ENCODE measurements around the gene ASB6. TPM values are rescaled to one million over a fixed set of nuclear protein-coding genes. Genes with fewer than 3 reads are reported as not detected.

Gene ASB6
- total RNA-seq, 2 donors from 2014 or later: 12.7 to 14.5 TPM

GRCh38 chr9:129586685-129587084 lies 55.3 kb downstream of the ASB6 start:
- Histone ChIP-seq H3K36me3 (replicated peaks in 1 of 2; ENCODE audit: insufficient read depth in 1 of 2, low read depth in 2 of 2) (no peaks in the 10 kb centered on the region), H3K4me1 (no peaks in the 10 kb centered on the region), H3K27ac (no peak overlapping the region), H3K9me3 (no peaks in the 10 kb centered on the region), H3K4me3 (no peak overlapping the region), H3K27me3 (no peaks in the 10 kb centered on the region)
- intact Hi-C loops (cut with DNase I): no loop called here
- 74 to 88% methylated on average over 5 to 8 of the region's 8 CpGs for WGBS, 2 donors
- DNase-seq: no peak
- no peak for ATAC-seq
- no peak for TF ChIP-seq POLR2A (IDR thresholded peaks at IDR 0.05)

GRCh38 chr9:129586245-129586644 lies 55.7 kb downstream of the ASB6 start:
- intact Hi-C loops (cut with DNase I): no loop called here
- ATAC-seq (no peak), DNase-seq (no peak)
- WGBS, 2 donors: 84 to 94% methylated on average over 1 of the region's 1 CpG
- H3K4me1 ChIP-seq: no peaks in the 10 kb centered on the region
- no peaks in the 10 kb centered on the region for H3K36me3 ChIP-seq (replicated peaks in 1 of 2; ENCODE audit: insufficient read depth in 1 of 2, low read depth in 2 of 2)
- no peaks in the 10 kb centered on the region for H3K27me3 ChIP-seq
- no peak overlapping the region for H3K4me3 ChIP-seq
- no peak for TF ChIP-seq CTCF (IDR thresholded peaks at IDR 0.05)
- TF ChIP-seq POLR2A (IDR thresholded peaks at IDR 0.05): no peak
- no peak overlapping the region for H3K27ac ChIP-seq
- H3K9me3 ChIP-seq: no peaks in the 10 kb centered on the region

GRCh38 chr9:129585352-129585751 lies 56.6 kb downstream of the ASB6 start:
- no peak for TF ChIP-seq POLR2A (IDR thresholded peaks at IDR 0.05)
- TF ChIP-seq CTCF (IDR thresholded peaks at IDR 0.05): no peak
- DNase-seq (no peak), ATAC-seq (no peak)
- intact Hi-C loops (cut with DNase I): no loop called here
- H3K4me3 ChIP-seq: no peak overlapping the region
- no peaks in the 10 kb centered on the region for H3K9me3 ChIP-seq
- 93 to 100% methylated on average over 1 of the region's 1 CpG for WGBS, 2 donors
- H3K27ac ChIP-seq: no peak overlapping the region
- H3K36me3 ChIP-seq (replicated peaks in 1 of 2; ENCODE audit: insufficient read depth in 1 of 2, low read depth in 2 of 2): no peaks in the 10 kb centered on the region
- no peaks in the 10 kb centered on the region for H3K27me3 ChIP-seq
- no peaks in the 10 kb centered on the region for H3K4me1 ChIP-seq

Other genes starting within 250 kb of the ASB6 start
- gene C9orf50, start 21.1 kb downstream of the ASB6 start, total RNA-seq: not detected
- 10 to 100 TPM; 11.2 to 14.5 TPM for gene NTMT1, start 16.0 kb downstream of the ASB6 start, total RNA-seq
- 1 to 10 TPM in 1 of 2 donors, not detected in 1; 1.0 TPM for gene PRRX2, start 23.5 kb upstream of the ASB6 start, total RNA-seq
- gene PTGES, start 110.9 kb upstream of the ASB6 start, total RNA-seq: under 1 TPM; 0.52 to 0.66 TPM
- gene TOR1B, start 161.0 kb upstream of the ASB6 start, total RNA-seq: 10 to 100 TPM in 1 of 2 donors, 1 to 10 TPM in 1; 9.6 to 19.2 TPM
- gene TOR1A, start 182.0 kb upstream of the ASB6 start, total RNA-seq: 10 to 100 TPM; 17.4 to 27.0 TPM
- gene C9orf78, start 193.1 kb upstream of the ASB6 start, total RNA-seq: 10 to 100 TPM; 25.1 to 48.0 TPM
- gene USP20, start 193.3 kb upstream of the ASB6 start, total RNA-seq: 10 to 100 TPM; 14.5 to 23.4 TPM

Data from body of pancreas (tissue), 4 donors.